ENCODE results near the gene MCOLN2.

DNA sequence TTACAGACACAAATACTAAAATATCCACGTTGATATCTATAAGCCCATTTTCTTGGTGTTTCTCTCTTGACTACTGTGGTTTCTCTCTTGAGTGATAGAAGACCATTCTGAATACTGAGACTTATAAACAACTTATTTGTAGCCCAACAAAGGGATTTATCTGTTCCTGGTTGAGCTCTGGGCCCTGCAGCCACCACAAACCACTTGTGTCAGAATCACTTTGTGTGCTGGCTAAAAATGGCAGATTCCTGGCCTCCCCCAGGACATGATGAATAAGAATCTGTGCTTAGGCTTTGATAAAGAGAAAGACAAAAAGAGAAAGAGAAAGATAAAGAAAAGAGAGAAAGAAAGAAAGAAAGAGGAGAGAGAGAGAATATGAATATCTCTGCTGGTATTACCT, 18.9 kb upstream of the MCOLN2 start:
- TF ChIP-seq, protein P1, sequence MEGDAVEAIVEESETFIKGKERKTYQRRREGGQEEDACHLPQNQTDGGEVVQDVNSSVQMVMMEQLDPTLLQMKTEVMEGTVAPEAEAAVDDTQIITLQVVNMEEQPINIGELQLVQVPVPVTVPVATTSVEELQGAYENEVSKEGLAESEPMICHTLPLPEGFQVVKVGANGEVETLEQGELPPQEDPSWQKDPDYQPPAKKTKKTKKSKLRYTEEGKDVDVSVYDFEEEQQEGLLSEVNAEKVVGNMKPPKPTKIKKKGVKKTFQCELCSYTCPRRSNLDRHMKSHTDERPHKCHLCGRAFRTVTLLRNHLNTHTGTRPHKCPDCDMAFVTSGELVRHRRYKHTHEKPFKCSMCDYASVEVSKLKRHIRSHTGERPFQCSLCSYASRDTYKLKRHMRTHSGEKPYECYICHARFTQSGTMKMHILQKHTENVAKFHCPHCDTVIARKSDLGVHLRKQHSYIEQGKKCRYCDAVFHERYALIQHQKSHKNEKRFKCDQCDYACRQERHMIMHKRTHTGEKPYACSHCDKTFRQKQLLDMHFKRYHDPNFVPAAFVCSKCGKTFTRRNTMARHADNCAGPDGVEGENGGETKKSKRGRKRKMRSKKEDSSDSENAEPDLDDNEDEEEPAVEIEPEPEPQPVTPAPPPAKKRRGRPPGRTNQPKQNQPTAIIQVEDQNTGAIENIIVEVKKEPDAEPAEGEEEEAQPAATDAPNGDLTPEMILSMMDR (IDR thresholded peaks at IDR 0.05; ENCODE audit: insufficient read depth, low read length), result no peak
- TF ChIP-seq, protein P2, sequence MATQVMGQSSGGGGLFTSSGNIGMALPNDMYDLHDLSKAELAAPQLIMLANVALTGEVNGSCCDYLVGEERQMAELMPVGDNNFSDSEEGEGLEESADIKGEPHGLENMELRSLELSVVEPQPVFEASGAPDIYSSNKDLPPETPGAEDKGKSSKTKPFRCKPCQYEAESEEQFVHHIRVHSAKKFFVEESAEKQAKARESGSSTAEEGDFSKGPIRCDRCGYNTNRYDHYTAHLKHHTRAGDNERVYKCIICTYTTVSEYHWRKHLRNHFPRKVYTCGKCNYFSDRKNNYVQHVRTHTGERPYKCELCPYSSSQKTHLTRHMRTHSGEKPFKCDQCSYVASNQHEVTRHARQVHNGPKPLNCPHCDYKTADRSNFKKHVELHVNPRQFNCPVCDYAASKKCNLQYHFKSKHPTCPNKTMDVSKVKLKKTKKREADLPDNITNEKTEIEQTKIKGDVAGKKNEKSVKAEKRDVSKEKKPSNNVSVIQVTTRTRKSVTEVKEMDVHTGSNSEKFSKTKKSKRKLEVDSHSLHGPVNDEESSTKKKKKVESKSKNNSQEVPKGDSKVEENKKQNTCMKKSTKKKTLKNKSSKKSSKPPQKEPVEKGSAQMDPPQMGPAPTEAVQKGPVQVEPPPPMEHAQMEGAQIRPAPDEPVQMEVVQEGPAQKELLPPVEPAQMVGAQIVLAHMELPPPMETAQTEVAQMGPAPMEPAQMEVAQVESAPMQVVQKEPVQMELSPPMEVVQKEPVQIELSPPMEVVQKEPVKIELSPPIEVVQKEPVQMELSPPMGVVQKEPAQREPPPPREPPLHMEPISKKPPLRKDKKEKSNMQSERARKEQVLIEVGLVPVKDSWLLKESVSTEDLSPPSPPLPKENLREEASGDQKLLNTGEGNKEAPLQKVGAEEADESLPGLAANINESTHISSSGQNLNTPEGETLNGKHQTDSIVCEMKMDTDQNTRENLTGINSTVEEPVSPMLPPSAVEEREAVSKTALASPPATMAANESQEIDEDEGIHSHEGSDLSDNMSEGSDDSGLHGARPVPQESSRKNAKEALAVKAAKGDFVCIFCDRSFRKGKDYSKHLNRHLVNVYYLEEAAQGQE (IDR thresholded peaks at IDR 0.05; ENCODE audit: insufficient replicate concordance, low read depth), result no peak
- TF ChIP-seq POLR2AphosphoS5 (IDR thresholded peaks at IDR 0.05; ENCODE audit: low read depth), result no peak
- no peak for TF ChIP-seq SPI1 (IDR thresholded peaks at IDR 0.05; ENCODE audit: borderline replicate concordance, low read depth)
